Lower leg skin (tissue), 4 donors: ENCODE measurements around the gene RBSN. TPM values are rescaled to one million over a fixed set of nuclear protein-coding genes. Genes with fewer than 3 reads are reported as not detected.

ENCODE experiments used
- DNase-seq, 2 donors: peaks; one replicate each; pipeline ENCODE4 v3.0.0-alpha.2; 2019; ENCODE audit warnings: low spot score in 2 of 2
- H3K4me3 ChIP-seq: fragments of 200-600 bp; sonication (generic); 2 replicates; pipeline ENCODE4 v1.5.1; 2017; ENCODE audit warnings: mild to moderate bottlenecking, low read depth; ENCODE audit not compliant: poor library complexity, severe bottlenecking
- CTCF ChIP-seq, 3 donors: fragments of 450-650 bp; IDR thresholded peaks; one replicate each; pipeline ENCODE4 v1.5.1; 2016; ENCODE audit warnings: antibody characterized with exemption in 3 of 3, mild to moderate bottlenecking in 3 of 3, moderate library complexity in 2 of 3
- POLR2A ChIP-seq, 2 donors: fragments of 450-650 bp; IDR thresholded peaks; one replicate each; pipeline ENCODE4 v1.6.1; 2016 to 2017; ENCODE audit warnings: antibody characterized with exemption in 2 of 2, mild to moderate bottlenecking in 1 of 2, moderate library complexity in 1 of 2
- WGBS, 2 donors: methylation state at CpG; one replicate each; pipeline ENCODE4 v1.1.5; 2018; 5-methylcytosine and 5-hydroxymethylcytosine counted together
- intact Hi-C: fragments of 100-400 bp; cut with DNase I; formaldehyde crosslinking; loops from one replicate; pipeline ENCODE4 v1.15.0; 2023; ENCODE audit warnings: low total_unique reads
- total RNA-seq, 4 donors: library from RNA; depleted of rRNA; stranded (reverse); fragments of >200 nt; gene quantifications; one replicate each; pipeline ENCODE4 v1.1.0, GENCODE V29; 2016

The RBSN gene
- total RNA-seq, 4 donors from 2014 or later, result 23.5 to 28.7 (median 28.0) TPM

- 82 to 87% methylated on average over 4 of the region's 4 CpGs for WGBS, 2 donors
- intact Hi-C loops, result no loop called here
- no peak overlapping the region for H3K4me3 ChIP-seq
- no peak for DNase-seq
- TF ChIP-seq CTCF (IDR thresholded peaks at IDR 0.05) (no peak), POLR2A (IDR thresholded peaks at IDR 0.05) (no peak)
These were observed 35.7 kb downstream of the RBSN start for GRCh38 chr3:15063238-15063637.

- WGBS, 2 donors, result 93% methylated on average over 3 of the region's 3 CpGs
- TF ChIP-seq POLR2A (IDR thresholded peaks at IDR 0.05) (no peak), CTCF (IDR thresholded peaks at IDR 0.05) (no peak)
- DNase-seq, result no peak
- no peak overlapping the region for H3K4me3 ChIP-seq
- intact Hi-C loops, result no loop called here
These were observed 38.9 kb downstream of the RBSN start for GRCh38 chr3:15060029-15060428.

- no peak for TF ChIP-seq POLR2A (IDR thresholded peaks at IDR 0.05)
- TF ChIP-seq CTCF (IDR thresholded peaks at IDR 0.05), result no peak
- intact Hi-C loops, result no loop called here
- whole genome bisulfite sequencing, 2 donors, result 96 to 98% methylated on average over 19 of the region's 19 CpGs
- DNase-seq, result no peak
- no peak overlapping the region for H3K4me3 ChIP-seq
These were observed 42.1 kb downstream of the RBSN start for GRCh38 chr3:15056676-15057404.

GRCh38 chr3:15055019-15055557 is 43.9 kb downstream of the RBSN start:
- WGBS, 2 donors, result 88 to 90% methylated on average over 8 of the region's 8 CpGs
- DNase-seq, result no peak
- H3K4me3 ChIP-seq, result no peak overlapping the region
- TF ChIP-seq POLR2A (IDR thresholded peaks at IDR 0.05) (no peak), CTCF (IDR thresholded peaks at IDR 0.05) (no peak)
- intact Hi-C loops, result no loop called here

GRCh38 chr3:15053541-15053940 is 45.4 kb downstream of the RBSN start:
- TF ChIP-seq POLR2A (IDR thresholded peaks at IDR 0.05) (no peak), CTCF (IDR thresholded peaks at IDR 0.05) (no peak)
- intact Hi-C loops, result no loop called here
- no peak for DNase-seq
- WGBS, 2 donors, result 93 to 96% methylated on average over 4 of the region's 4 CpGs
- no peak overlapping the region for H3K4me3 ChIP-seq
